NCI-H69 (cell line): Measurements from ENCODE around the gene IZUMO1R.
A peak's percentile ranks its signal among the peaks of the same experiment; 100 is the strongest.
"Not testable (repeated sequence)": the region's sequence is repeated elsewhere in the genome, so short reads cannot be mapped to it uniquely, and the experiment has no call there.

Experiments
- DNase-seq: peaks from one replicate; lab custom pipeline; 2025; lab: John Stamatoyannopoulos, UW

Gene IZUMO1R

DNA sequence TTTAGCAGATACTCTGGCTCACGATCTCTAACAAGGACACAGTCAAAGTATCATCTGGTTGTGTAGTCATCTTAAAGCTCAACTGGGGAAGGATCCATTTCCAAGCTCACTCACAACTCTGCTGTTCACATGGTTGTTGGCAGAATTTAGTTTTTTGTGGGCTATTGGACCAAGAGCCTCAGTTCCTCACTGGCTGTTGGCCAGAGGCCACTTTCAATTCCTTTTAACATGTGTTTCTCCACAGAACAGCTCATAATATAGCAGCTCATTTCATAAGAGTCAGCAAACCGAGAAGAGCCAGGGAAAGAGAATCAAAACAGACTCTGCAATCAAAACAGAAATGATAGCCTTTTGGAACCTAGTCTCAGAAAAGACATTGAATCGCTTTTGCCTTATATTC, 22.6 kb downstream of the IZUMO1R start:
- no peak for DNase-seq

DNA sequence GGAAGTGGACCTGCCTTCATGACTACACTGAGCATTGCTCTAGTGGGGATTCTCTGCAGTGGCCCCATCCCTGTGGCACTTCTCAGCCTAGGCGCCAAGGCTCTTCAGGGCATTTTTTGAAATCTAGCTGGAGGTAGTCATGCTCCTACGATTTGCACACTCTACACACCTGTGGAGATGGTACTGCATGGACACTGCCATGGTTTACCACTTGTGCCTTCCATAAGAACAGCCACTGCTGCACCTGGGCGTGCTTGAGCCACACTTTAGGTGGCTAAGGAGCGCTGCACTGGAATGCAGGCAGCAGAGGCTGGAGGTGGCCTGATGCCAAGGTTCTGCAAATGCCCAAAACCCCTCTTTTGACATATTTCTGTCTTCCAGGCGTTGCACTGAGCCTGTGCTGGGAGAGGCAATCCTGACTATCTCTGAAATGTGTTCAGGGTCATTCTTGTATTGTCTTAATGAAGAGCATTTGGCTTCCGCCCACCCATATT, 24.3 kb downstream of the IZUMO1R start:
- DNase-seq: no peak

DNA sequence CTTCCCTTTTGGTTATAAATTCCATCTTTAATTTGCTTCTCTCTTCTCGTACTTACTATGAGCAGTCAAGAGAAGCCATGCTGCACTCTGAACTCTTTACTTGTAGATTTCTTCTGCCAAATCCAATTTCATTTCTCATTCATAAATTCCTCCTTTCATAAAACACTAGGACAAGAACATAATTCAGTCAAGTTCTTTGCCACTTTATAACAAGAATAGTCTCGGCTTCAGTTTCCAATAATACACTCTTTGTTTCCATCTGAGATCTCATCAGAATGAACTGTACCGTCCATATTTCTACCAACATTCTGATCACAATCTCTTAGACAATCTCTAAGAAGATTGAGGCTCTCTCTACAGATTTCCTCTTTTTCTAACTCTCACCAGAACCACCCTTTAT, 25.1 kb downstream of the IZUMO1R start:
- DNase-seq: no peak

DNA sequence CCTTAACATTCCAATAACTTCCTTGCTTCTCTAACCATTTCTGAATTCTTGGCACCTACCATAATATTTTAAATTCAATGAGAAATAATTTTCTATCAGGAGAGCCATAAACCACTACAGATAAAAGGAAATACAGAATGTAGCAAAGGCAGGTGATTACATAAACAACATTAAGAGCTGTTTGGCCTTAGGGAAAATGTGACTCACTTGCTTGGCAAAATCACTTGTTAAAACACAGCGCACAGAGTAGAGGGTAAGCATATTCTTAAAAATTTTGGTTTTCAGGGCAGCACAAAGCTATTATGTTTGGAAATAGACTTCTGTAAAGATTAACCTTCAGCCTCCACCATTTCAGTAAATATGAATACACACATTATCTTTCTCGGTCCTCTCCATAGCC, 26.4 kb downstream of the IZUMO1R start:
- DNase-seq: peak; percentile 15

DNA sequence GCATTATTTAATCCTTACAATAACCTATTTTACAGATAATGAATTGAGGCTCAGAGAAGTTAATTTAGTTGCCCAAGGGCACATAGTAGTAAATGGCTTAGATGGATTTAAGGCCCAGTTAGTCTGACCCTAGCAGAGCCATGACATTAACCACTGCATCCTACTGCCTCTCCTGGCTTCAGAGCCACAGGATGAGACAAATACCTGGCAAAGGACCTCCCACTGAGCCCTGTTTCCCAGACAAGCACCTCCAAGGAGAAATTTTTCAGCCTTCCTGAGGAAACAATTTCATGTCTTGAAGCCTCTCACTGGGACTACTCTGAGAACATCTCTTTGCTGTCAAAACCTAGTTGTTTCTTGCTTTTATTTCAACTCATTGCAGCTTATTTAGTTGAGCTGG, 28.4 kb downstream of the IZUMO1R start:
- DNase-seq: no peak

DNA sequence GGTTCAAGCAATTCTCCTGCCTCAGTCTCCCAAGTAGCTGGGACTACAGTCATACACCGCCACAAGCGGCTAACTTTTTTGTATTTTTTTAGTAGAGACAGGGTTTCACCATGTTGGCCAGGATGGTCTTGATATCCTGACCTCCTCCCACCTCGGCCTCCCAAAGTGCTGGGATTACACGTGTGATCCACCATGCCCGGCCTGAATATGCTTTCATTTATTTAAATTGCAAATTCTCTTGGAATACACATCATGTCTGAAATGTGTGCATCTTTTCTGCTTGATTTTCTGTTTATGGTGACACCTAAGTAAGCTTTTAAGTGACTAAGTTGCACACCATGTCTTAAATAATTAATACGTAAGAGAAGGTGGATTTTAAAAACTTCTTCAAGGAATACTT, 31.7 kb downstream of the IZUMO1R start:
- no peak for DNase-seq

DNA sequence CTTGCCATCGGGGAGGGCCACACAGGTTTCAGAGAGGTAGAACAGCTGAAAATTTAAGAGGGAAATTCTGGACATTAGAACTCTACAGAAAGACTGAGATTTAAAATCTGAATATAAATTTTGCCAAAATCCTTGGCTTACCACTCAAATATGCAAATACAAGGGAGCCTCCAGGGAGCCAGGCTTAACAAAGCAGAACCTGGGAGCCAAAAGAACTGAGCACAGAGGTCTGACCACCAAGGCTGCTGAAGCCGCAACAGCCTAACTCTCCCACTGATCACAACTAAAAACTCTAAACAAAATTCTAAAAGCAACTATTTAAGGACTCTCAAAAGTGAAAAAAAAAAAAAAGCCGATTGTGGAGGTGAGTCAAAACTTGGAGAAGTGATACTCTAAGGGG, 34.3 kb downstream of the IZUMO1R start:
- no peak for DNase-seq

DNA sequence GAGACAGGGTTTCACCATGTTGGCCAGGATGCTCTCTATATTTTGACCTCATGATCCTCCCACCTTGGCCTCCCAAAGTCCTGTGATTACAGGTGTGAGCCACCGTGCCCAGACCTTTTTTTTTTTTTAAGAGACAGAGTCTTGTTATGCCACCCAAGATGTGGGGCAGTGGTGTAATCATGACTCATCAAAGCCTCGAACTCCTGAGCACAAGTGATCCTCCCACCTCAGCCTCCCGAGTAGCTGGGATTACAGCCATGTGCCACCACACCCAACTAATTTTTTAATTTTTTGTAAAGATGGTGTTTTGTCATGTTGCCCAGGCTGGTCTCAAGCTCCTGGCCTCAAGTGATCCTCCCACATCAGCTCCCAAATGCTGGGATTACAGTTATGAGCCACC, 37.9 kb downstream of the IZUMO1R start:
- no peak for DNase-seq

DNA sequence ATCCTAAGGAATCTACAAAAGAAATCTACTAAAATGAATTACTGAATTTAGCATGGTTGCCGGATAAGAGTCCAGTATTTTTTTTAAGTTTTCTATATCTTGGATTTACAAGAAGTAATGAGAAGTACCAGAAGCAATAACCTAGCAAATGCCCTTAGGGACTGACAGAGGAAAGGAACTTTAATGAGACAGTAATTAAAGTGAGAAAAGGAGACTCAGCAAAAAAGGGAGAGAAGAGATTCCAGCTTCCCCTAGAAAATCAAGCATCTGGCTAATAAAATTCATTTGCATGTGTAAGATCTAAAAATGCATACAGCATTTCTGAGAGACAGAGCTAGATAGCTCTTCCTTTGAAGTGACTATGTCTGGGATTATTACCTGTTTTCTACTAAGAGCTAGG, 39.1 kb downstream of the IZUMO1R start:
- DNase-seq: no peak

DNA sequence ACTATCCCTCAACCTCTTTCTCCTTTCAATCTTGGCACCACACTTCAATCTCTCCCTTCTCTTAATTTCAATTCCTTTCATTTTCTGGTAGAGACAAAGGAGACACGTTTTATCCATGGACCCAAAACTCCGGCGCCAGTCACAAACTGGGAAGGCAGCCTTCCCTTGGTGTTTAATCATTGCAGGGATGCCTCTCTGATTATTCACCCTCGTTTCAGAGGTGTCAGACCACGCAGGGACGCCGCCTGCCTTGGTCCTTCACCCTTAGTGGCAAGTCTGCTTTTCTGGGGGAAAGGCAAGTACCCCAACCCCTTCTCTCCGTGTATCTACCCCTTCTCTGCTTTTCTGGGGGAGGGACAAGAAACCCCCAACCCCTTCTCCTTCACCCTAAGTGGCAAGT, 41.9 kb downstream of the IZUMO1R start:
- not testable (repeated sequence) for DNase-seq

DNA sequence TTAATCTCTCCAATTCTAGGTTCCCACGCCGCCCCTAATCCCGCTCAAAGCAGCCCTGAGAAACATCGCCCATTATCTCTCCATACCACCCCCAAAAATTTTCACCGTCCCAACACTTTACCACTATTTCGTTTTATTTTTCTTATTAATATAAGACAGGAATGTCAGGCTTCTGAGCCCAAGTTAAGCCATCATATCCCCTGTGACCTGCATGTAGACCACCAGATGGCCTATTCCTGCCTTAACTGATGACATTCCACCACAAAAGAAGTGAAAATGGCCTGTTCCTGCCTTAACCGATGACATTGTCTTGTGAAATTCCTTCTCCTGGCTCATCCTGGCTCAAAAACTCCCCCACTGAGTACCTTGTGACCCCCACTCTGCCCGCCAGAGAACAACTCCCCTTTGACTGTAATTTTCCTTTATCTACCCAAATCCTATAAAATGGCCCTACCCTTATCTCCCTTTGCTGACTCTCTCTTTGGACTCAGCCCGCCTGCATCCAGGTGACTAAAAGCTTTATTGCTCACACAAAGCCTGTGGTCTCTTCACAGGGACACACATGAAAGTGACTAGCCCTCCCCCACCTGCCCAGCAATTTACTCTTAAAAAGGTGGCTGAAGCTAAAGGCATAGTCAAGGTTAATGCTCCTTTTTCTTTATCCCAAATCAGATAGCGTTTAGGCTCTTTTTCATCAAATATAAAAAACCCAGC, 46.6 kb downstream of the IZUMO1R start:
- DNase-seq: not testable (repeated sequence)
